ENCODE measurements around the gene TFAP2E.
A peak's percentile ranks its signal among the peaks of the same experiment; 100 is the strongest.
"Not testable (repeated sequence)": the region's sequence is repeated elsewhere in the genome, so short reads cannot be mapped to it uniquely, and the experiment has no call there.

TFAP2E gene

DNA sequence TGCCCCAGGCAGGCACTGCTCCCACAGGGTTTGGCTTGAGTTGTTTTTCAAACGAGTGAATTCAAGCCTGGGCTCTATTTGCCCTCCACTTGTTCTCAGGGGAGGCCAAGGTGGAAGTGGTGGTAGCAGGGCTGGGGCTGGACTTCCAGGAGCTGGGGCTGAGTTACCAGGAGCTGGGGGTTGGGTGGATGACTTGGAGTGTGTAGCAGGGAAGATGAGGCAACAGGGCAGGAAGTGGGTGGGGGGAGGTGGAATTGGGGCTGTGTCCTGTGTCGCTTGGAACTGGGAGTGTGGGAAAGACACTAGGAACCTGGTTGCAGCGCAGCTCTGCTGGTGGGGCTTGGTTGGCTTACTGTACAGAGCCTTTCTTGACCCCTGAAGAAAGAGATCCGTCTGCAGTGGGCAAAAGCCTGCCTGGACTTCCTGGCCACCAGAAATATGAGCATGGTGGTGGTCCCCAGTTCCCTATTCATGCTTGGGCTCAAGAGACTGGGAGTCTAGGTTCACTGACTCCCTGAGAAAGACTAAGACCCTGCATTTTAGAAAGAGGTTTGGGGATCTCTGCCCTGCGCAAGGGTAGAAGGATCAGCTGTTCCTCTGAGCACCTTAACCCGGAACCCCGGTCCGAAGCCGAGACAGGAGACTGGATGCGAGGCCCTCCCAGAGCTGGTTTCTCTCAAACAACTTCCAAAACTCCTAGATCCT is 3.1 kb downstream of the TFAP2E start:
- Histone ChIP-seq H3K18ac (ENCODE audit: low read length) (peak overlapping the region; percentile 51), H2BK5ac (ENCODE audit: low read depth, low read length, poor library complexity) (peak overlapping the region; percentile 54), H3K4me1 (ENCODE audit: control insufficient read depth in 1 of 2, insufficient read depth in 2 of 2, low read length in 2 of 2) (peaks cover 51 to 55% of the 10 kb centered on the region in 2 experiments), H3K4ac (ENCODE audit: low read depth, low read length) (peak overlapping the region; percentile 21), H2AK5ac (ENCODE audit: low read length) (peak overlapping the region; percentile 73), H2BK120ac (ENCODE audit: insufficient read depth, low read length, poor library complexity) (peak overlapping the region; percentile 81), H4K8ac (ENCODE audit: low read depth, low read length) (peak overlapping the region; percentile 89), H3K79me2 (ENCODE audit: control insufficient read depth, insufficient read depth, low read length, poor library complexity) (peaks cover 17% of the 10 kb centered on the region), H3K36me3 (ENCODE audit: control insufficient read depth in 1 of 2, insufficient read depth in 2 of 2, low read length in 2 of 2) (no peaks in the 10 kb centered on the region), H3K9ac (ENCODE audit: low read length) (no peak overlapping the region), H3K4me2 (ENCODE audit: low read length) (peak overlapping the region; percentile 82), H3K14ac (ENCODE audit: low read length) (peak overlapping the region; percentile 38), H3K27me3 (ENCODE audit: insufficient read depth, low read length) (peaks cover 5% of the 10 kb centered on the region), H3K23ac (ENCODE audit: low read length) (no peak overlapping the region), H3K4me3 (ENCODE audit: low read depth, low read length) (no peak overlapping the region), H2AFZ (ENCODE audit: insufficient read depth, low read length, poor library complexity) (peak overlapping the region; percentile 68), H3K79me1 (ENCODE audit: low read length) (peaks cover 46% of the 10 kb centered on the region), H4K12ac (ENCODE audit: low read depth, low read length) (peak overlapping the region; percentile 22), H3K9me3 (ENCODE audit: insufficient read depth, low read depth, low read length) (no peaks in the 10 kb centered on the region), H2BK12ac (ENCODE audit: low read length) (peak overlapping the region; percentile 70), H3K27ac (ENCODE audit: low read depth, low read length) (peak overlapping the region; percentile 72), H4K91ac (ENCODE audit: low read depth, low read length) (peak overlapping the region; percentile 82)
- WGBS (ENCODE audit: extremely low coverage, insufficient coverage, insufficient read length), result no CpG with 5 or more reads among the region's 10 CpGs
- DNase-seq, result no peak

DNA sequence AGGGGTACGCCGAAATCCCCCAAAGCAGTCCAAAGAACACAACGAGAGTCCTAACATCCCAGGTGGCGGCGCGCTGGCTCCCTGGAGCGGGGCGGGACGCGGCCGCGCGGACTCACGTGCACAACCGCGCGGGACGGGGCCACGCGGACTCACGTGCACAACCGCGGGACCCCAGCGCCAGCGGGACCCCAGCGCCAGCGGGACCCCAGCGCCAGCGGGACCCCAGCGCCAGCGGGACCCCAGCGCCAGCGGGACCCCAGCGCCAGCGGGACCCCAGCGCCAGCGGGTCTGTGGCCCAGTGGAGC is 3.6 kb downstream of the TFAP2E start:
- Histone ChIP-seq H3K79me1 (ENCODE audit: low read length) (peaks cover 46% of the 10 kb centered on the region), H3K4me1 (ENCODE audit: control insufficient read depth in 1 of 2, insufficient read depth in 2 of 2, low read length in 2 of 2) (peaks cover 51 to 54% of the 10 kb centered on the region in 2 experiments), H3K14ac (ENCODE audit: low read length) (peak overlapping the region; percentile 38), H3K18ac (ENCODE audit: low read length) (peak overlapping the region; percentile 51), H3K79me2 (ENCODE audit: control insufficient read depth, insufficient read depth, low read length, poor library complexity) (peaks cover 17% of the 10 kb centered on the region), H2BK5ac (ENCODE audit: low read depth, low read length, poor library complexity) (peak overlapping the region; percentile 54), H2BK12ac (ENCODE audit: low read length) (peak overlapping the region; percentile 70), H3K27ac (ENCODE audit: low read depth, low read length) (peak overlapping the region; percentile 72), H3K4ac (ENCODE audit: low read depth, low read length) (peak overlapping the region; percentile 21), H4K91ac (ENCODE audit: low read depth, low read length) (peak overlapping the region; percentile 82), H3K4me2 (ENCODE audit: low read length) (peak overlapping the region; percentile 82), H2AK5ac (ENCODE audit: low read length) (peak overlapping the region; percentile 73), H2AFZ (ENCODE audit: insufficient read depth, low read length, poor library complexity) (peak overlapping the region; percentile 68), H4K8ac (ENCODE audit: low read depth, low read length) (peak overlapping the region; percentile 89), H2BK120ac (ENCODE audit: insufficient read depth, low read length, poor library complexity) (peak overlapping the region; percentile 81)
- not testable (repeated sequence) for DNase-seq; H3K23ac ChIP-seq (ENCODE audit: low read length); H3K27me3 ChIP-seq (ENCODE audit: insufficient read depth, low read length); H3K9ac ChIP-seq (ENCODE audit: low read length); H4K12ac ChIP-seq (ENCODE audit: low read depth, low read length); H3K9me3 ChIP-seq (ENCODE audit: insufficient read depth, low read depth, low read length); H3K4me3 ChIP-seq (ENCODE audit: low read depth, low read length); H3K36me3 ChIP-seq (ENCODE audit: control insufficient read depth in 1 of 2, insufficient read depth in 2 of 2, low read length in 2 of 2)
- no CpG with 5 or more reads among the region's 37 CpGs for WGBS (ENCODE audit: extremely low coverage, insufficient coverage, insufficient read length)

DNA sequence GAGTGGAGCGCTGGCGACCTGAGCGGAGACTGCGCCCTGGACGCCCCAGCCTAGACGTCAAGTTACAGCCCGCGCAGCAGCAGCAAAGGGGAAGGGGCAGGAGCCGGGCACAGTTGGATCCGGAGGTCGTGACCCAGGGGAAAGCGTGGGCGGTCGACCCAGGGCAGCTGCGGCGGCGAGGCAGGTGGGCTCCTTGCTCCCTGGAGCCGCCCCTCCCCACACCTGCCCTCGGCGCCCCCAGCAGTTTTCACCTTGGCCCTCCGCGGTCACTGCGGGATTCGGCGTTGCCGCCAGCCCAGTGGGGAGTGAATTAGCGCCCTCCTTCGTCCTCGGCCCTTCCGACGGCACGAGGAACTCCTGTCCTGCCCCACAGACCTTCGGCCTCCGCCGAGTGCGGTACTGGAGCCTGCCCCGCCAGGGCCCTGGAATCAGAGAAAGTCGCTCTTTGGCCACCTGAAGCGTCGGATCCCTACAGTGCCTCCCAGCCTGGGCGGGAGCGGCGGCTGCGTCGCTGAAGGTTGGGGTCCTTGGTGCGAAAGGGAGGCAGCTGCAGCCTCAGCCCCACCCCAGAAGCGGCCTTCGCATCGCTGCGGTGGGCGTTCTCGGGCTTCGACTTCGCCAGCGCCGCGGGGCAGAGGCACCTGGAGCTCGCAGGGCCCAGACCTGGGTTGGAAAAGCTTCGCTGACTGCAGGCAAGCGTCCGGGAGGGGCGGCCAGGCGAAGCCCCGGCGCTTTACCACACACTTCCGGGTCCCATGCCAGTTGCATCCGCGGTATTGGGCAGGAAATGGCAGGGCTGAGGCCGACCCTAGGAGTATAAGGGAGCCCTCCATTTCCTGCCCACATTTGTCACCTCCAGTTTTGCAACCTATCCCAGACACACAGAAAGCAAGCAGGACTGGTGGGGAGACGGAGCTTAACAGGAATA is 4.2 kb downstream of the TFAP2E start:
- peak overlapping the region; percentile 70 for H3K18ac ChIP-seq (ENCODE audit: low read length)
- no peaks in the 10 kb centered on the region for H3K36me3 ChIP-seq (ENCODE audit: control insufficient read depth in 1 of 2, insufficient read depth in 2 of 2, low read length in 2 of 2)
- H4K12ac ChIP-seq (ENCODE audit: low read depth, low read length), result peak overlapping the region; percentile 72
- H3K14ac ChIP-seq (ENCODE audit: low read length), result peak overlapping the region; percentile 73
- no peak overlapping the region for H3K23ac ChIP-seq (ENCODE audit: low read length)
- peak overlapping the region; percentile 89 for H4K8ac ChIP-seq (ENCODE audit: low read depth, low read length)
- peaks cover 46% of the 10 kb centered on the region for H3K79me1 ChIP-seq (ENCODE audit: low read length)
- H3K4ac ChIP-seq (ENCODE audit: low read depth, low read length), result peak overlapping the region; percentile 35
- WGBS (ENCODE audit: extremely low coverage, insufficient coverage, insufficient read length), result no CpG with 5 or more reads among the region's 70 CpGs
- H4K91ac ChIP-seq (ENCODE audit: low read depth, low read length), result peak overlapping the region; percentile 82
- no peak overlapping the region for H3K27ac ChIP-seq (ENCODE audit: low read depth, low read length)
- peak overlapping the region; percentile 60 for H3K4me2 ChIP-seq (ENCODE audit: low read length)
- H3K79me2 ChIP-seq (ENCODE audit: control insufficient read depth, insufficient read depth, low read length, poor library complexity), result peaks cover 17% of the 10 kb centered on the region
- H2BK5ac ChIP-seq (ENCODE audit: low read depth, low read length, poor library complexity), result peak overlapping the region; percentile 10
- H2BK120ac ChIP-seq (ENCODE audit: insufficient read depth, low read length, poor library complexity), result peak overlapping the region; percentile 33
- peak overlapping the region; percentile 70 for H2BK12ac ChIP-seq (ENCODE audit: low read length)
- H2AK5ac ChIP-seq (ENCODE audit: low read length), result peak overlapping the region; percentile 61
- DNase-seq, result no peak
- H3K4me1 ChIP-seq (ENCODE audit: control insufficient read depth in 1 of 2, insufficient read depth in 2 of 2, low read length in 2 of 2), result peaks cover 51% of the 10 kb centered on the region in 2 experiments
- no peak overlapping the region for H3K9ac ChIP-seq (ENCODE audit: low read length)
- peak overlapping the region; percentile 68 for H2AFZ ChIP-seq (ENCODE audit: insufficient read depth, low read length, poor library complexity)
- peak overlapping the region; percentile 41 for H3K4me3 ChIP-seq (ENCODE audit: low read depth, low read length)
- no peaks in the 10 kb centered on the region for H3K9me3 ChIP-seq (ENCODE audit: insufficient read depth, low read depth, low read length)
- peaks cover 5% of the 10 kb centered on the region for H3K27me3 ChIP-seq (ENCODE audit: insufficient read depth, low read length)

GRCh38 chr1:35580949-35581388 is 7.9 kb downstream of the TFAP2E start:
- Histone ChIP-seq H3K18ac (ENCODE audit: low read length) (no peak overlapping the region), H4K91ac (ENCODE audit: low read depth, low read length) (no peak overlapping the region), H2AFZ (ENCODE audit: insufficient read depth, low read length, poor library complexity) (no peak overlapping the region), H3K27ac (ENCODE audit: low read depth, low read length) (no peak overlapping the region), H4K8ac (ENCODE audit: low read depth, low read length) (no peak overlapping the region), H3K9ac (ENCODE audit: low read length) (no peak overlapping the region), H3K27me3 (ENCODE audit: insufficient read depth, low read length) (no peaks in the 10 kb centered on the region), H3K4ac (ENCODE audit: low read depth, low read length) (no peak overlapping the region), H3K4me1 (ENCODE audit: control insufficient read depth in 1 of 2, insufficient read depth in 2 of 2, low read length in 2 of 2) (peaks cover 22 to 23% of the 10 kb centered on the region in 2 experiments), H3K4me2 (ENCODE audit: low read length) (no peak overlapping the region), H3K9me3 (ENCODE audit: insufficient read depth, low read depth, low read length) (no peaks in the 10 kb centered on the region), H3K4me3 (ENCODE audit: low read depth, low read length) (no peak overlapping the region), H3K79me1 (ENCODE audit: low read length) (peaks cover 19% of the 10 kb centered on the region), H2AK5ac (ENCODE audit: low read length) (no peak overlapping the region), H3K14ac (ENCODE audit: low read length) (no peak overlapping the region), H3K79me2 (ENCODE audit: control insufficient read depth, insufficient read depth, low read length, poor library complexity) (peaks cover 10% of the 10 kb centered on the region), H2BK5ac (ENCODE audit: low read depth, low read length, poor library complexity) (no peak overlapping the region), H2BK120ac (ENCODE audit: insufficient read depth, low read length, poor library complexity) (no peak overlapping the region), H3K36me3 (ENCODE audit: control insufficient read depth in 1 of 2, insufficient read depth in 2 of 2, low read length in 2 of 2) (no peaks in the 10 kb centered on the region), H2BK12ac (ENCODE audit: low read length) (no peak overlapping the region), H4K12ac (ENCODE audit: low read depth, low read length) (no peak overlapping the region), H3K23ac (ENCODE audit: low read length) (no peak overlapping the region)
- DNase-seq, result no peak
- no CpG with 5 or more reads among the region's 4 CpGs for WGBS (ENCODE audit: extremely low coverage, insufficient coverage, insufficient read length)
